C4-2B (cell line): ENCODE results near the gene JMJD7.

Experiments
- H3K27ac ChIP-seq: fragments of 450-650 bp; 2 replicates; pipeline ENCODE4 v1.5.1; 2017
- CTCF ChIP-seq: fragments of 450-650 bp; conservative IDR thresholded peaks from 2 replicates; pipeline ENCODE4 v1.5.1; 2017; ENCODE audit warnings: mild to moderate bottlenecking
- ZFX ChIP-seq: fragments of 450-650 bp; IDR thresholded peaks from 2 replicates; pipeline ENCODE4 v1.6.1; 2017

The JMJD7 gene

GRCh38 chr15:41847981-41848380 lies 20.1 kb downstream of the JMJD7 start:
- H3K27ac ChIP-seq, result no peak overlapping the region

GRCh38 chr15:41848631-41849030 lies 20.7 kb downstream of the JMJD7 start:
- TF ChIP-seq ZFX, result no peak
- TF ChIP-seq CTCF, result no peak
- H3K27ac ChIP-seq, result no peak overlapping the region

More at GRCh38 chr15:41847981-41848380, 20.1 kb downstream of the JMJD7 start:
- no peak for TF ChIP-seq ZFX
- TF ChIP-seq CTCF, result no peak

- no peak for TF ChIP-seq CTCF
- no peak for TF ChIP-seq ZFX
- no peak overlapping the region for H3K27ac ChIP-seq
These were observed 21.3 kb downstream of the JMJD7 start for GRCh38 chr15:41849204-41849603.

- no peak for TF ChIP-seq CTCF
These were observed 22.0 kb downstream of the JMJD7 start for GRCh38 chr15:41849861-41850260.

GRCh38 chr15:41850482-41851166 lies 22.7 kb downstream of the JMJD7 start:
- TF ChIP-seq CTCF, result no peak
- TF ChIP-seq ZFX, result no peak

More at GRCh38 chr15:41849861-41850260, 22.0 kb downstream of the JMJD7 start:
- H3K27ac ChIP-seq, result no peak overlapping the region

GRCh38 chr15:41851167-41851523 lies 23.3 kb downstream of the JMJD7 start:
- H3K27ac ChIP-seq, result no peak overlapping the region

More at GRCh38 chr15:41850482-41851166, 22.7 kb downstream of the JMJD7 start:
- H3K27ac ChIP-seq, result no peak overlapping the region

More at GRCh38 chr15:41851167-41851523, 23.3 kb downstream of the JMJD7 start:
- TF ChIP-seq CTCF (no peak), ZFX (no peak)
